Cardiac septum (tissue), 1 donor: ENCODE measurements around the gene THG1L. TPM values are rescaled to one million over a fixed set of nuclear protein-coding genes. Genes with fewer than 3 reads are reported as not detected.
A peak's percentile ranks its signal among the peaks of the same experiment; 100 is the strongest.
"Not testable (repeated sequence)": the region's sequence is repeated elsewhere in the genome, so short reads cannot be mapped to it uniquely, and the experiment has no call there.

Experiments used
- DNase-seq: peaks from one replicate; pipeline ENCODE4 v3.0.0-alpha.2; 2020; ENCODE audit warnings: low spot score
- intact Hi-C: fragments of 100-400 bp; cut with DNase I; formaldehyde crosslinking; loops from one replicate; pipeline ENCODE4 v1.14.0; 2022
- total RNA-seq: library from RNA; stranded (reverse); fragmentation: NEBNext Ultra II Directional; extraction: Animal tissue kit (Norgen Biotek cat#: 25700); gene quantifications from one replicate; pipeline ENCODE4 v1.2.1, GENCODE V29; 2021
- donor health status: DM: no; HTN: no; CAD: no.

The THG1L gene
- total RNA-seq, 1 donor from 2014 or later, result 6.2 TPM

DNA sequence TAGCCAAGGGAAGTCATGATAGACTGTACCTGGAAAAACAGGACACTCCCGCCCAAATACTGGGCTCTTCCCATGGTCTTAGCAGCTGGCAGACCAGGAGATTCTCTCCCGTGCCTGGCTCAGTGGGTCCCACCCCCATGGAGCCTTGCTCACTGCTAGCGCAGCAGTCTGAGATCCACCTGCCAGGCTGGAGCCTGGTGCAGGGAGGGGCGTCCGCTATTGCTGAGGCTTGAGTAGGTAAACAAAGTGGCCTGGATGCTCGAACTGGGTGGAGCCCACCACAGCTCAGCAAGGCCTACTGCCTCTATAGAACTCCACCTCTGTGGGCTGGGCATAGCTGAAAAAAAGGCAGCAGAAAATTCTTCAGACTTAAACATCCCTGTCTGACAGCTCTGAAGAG is 10.1 kb upstream of the THG1L start:
- intact Hi-C loops, result no loop called here
- no peak for DNase-seq

DNA sequence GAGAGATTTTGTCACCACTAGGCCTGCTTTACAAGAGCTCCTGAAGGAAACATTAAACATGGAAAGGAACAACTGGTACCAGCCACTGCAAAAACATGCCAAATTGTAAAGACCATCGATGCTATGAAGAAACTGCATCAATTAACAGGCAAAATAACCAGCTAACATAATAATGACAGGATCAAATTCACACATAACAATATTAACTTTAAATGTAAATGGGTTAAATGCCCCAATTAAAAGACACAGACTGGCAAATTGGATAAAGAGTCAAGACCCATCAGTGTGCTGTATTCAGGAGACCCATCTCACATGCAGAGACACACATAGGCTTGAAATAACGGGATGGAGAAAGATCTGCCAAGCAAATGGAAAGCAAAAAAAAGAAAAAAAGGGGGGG is 8.3 kb upstream of the THG1L start:
- intact Hi-C loops, DNase-seq: not testable (repeated sequence)

DNA sequence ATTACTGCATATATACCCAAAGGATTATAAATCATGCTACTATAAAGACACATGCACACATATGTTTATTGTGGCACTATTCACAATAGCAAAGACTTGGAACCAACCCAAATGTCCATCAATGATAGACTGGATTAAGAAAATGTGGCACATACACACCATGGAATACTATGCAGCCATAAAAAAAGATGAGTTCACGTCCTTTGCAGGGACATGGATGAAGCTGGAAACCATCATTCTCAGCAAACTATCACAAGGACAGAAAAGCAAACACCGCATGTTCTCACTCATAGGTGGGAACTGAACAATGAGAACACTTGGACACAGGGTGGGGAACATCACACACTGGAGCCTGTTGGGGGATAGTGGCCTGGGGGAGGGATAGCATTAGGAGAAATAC is 4.6 kb upstream of the THG1L start:
- intact Hi-C loops, result not testable (repeated sequence)

DNA sequence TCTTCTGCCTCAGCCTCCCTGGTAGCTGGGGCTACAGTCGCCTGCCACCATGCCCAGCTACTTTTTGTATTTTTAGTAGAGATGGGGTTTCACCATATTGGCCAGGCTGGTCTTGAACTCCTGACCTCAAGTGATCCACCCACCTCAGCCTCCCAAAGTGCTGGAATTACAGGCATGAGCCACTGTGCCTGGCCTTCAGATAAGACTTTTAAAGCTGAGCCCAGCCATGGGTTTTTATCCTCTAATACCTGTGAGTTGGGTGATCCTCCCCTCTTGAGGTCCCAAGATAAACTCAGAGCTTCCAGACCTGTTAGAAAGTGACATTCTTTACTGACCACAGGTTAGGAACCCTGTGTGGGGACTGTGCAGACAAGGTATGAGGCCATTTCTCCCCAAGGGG is 3.4 kb upstream of the THG1L start:
- intact Hi-C loops, DNase-seq: not testable (repeated sequence)

More for the DNA sequence above, 4.6 kb upstream of the THG1L start:
- DNase-seq, result not testable (repeated sequence)

DNA sequence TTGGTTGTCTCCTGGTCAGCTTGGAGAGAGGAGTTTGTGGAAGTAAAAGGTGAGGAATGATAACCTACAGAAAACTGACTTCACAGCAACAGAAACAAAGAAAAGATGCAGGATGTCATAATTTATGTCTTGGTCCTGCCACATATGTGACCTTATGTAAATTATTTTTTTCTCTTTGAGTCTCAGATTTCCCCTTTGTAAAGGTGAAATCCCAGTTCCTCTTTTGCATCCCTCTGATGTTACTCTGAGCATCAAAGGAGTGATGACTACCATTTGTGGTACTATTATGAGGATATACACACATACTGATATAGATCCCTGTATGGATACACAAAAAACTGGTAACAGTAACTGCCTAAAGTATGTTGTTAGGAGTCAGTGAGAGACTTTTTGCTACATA is 1.4 kb upstream of the THG1L start:
- no peak for DNase-seq
- intact Hi-C loops, result loop anchor here (10.0 kb wide), 1 partner anchor 585 kb away; the partner anchor contains the start of gene MED7

DNA sequence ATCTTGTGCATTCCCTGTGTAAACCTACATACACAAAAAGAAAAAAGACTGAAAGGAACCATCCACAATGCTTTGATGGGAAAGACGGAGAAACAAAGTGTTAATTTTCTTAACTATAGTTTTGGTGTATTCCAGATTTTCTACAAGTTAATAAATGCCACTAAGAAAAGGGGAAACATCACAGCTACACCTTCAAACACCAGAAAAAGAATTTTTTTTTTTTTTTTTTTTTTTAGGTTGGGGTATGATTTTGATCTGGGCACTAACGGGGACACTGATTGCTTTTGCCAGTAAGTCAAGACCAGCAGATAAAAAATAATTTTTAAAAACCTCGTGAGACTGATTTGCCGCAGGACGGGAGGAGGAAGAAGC is 334 bp upstream of the THG1L start:
- intact Hi-C loops, result loop anchor here (10.0 kb wide), 1 partner anchor 586 kb away; the partner anchor contains the start of gene MED7
- DNase-seq, result no peak

DNA sequence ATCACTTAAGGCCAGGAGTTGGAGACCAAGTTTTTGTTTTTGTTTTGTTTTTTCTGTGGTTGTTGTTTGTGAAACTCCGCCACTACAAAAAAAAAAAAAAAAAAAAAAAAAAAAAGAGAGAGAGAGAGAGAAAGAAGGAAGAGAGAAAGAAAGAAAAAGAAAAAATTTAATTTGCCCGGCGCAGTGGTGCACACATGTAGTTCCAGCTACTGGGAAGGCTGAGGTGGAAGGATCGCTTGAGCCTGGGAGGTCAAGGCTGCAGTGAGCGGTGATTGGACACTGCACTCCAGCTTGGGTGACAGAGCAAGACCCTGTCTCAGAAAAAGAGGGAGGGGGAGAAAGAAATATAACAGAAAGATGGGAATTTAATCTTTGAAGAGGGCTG is 902 bp downstream of the THG1L start:
- no peak for DNase-seq
- intact Hi-C loops, result loop anchor here (10.0 kb wide), 1 partner anchor 587 kb away; the partner anchor contains the start of gene MED7

DNA sequence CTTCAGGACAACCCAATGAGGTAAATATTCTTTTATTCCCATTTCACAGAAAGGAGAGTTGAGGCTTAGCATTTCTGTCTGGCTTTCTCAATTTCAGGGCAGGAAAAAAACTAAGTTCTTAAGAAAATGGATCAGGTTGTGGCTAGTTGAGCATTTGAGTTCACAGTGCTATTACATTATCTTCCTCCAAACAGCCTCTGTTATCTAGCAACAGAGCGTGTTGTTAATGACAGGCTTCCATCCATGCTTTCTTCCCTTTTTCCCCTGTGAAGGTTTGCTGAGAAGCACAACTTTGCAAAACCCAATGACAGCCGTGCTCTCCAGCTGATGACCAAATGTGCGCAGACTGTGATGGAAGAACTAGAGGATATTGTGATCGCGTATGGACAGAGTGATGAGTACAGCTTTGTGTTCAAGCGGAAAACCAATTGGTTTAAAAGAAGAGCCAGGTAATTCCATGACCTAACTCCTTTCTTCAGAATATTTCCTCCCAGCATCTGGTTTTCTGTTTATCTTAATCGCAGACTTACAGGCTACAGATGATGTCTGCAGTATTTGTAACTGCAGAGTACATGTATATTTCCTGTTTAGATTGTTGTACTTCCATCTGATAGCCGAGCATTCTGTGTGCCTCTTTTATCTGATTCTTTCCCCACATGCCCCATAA is 1.5 kb downstream of the THG1L start:
- intact Hi-C loops, result loop anchor here (10.0 kb wide), 1 partner anchor 588 kb away; the partner anchor contains the start of gene MED7
- DNase-seq, result no peak

DNA sequence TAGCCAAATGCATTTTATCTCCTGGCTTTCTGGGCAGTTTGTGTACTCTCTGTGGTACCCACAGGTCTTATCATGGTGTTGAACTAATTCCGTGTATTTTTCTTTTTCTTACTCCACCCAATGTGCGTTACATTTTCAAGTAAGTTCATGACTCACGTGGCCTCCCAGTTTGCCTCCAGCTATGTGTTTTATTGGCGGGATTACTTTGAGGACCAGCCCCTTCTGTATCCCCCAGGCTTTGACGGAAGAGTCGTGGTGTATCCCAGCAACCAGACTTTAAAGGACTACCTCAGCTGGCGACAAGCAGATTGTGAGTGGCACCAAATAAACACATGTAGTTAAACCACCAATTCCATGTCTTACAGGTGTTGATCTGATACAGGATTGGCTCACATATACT is 3.2 kb downstream of the THG1L start:
- DNase-seq, result no peak
- intact Hi-C loops, result loop anchor here (10.0 kb wide), 1 partner anchor 590 kb away; the partner anchor contains the start of gene MED7

DNA sequence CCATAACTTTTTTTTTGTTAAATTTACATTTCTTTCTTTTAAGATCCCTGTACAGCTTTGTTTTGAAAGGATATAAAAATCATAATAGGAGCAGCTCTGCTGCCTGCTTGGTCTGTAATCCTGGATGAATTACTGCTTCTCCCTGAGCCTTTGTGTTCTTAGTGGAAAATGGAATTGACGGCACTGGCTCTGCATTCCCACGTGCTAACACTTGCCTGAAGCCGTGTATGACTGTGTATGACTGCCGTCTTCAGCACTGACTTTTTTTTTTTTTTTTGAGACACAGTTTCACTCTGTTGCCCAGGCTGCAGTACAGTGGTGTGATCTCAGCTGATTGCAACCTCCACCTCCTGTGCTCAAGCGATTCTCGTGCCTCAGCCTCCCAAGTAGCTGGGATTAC is 4.8 kb downstream of the THG1L start:
- intact Hi-C loops, result loop anchor here (10.0 kb wide), 1 partner anchor 591 kb away; the partner anchor contains the start of gene MED7
- no peak for DNase-seq

DNA sequence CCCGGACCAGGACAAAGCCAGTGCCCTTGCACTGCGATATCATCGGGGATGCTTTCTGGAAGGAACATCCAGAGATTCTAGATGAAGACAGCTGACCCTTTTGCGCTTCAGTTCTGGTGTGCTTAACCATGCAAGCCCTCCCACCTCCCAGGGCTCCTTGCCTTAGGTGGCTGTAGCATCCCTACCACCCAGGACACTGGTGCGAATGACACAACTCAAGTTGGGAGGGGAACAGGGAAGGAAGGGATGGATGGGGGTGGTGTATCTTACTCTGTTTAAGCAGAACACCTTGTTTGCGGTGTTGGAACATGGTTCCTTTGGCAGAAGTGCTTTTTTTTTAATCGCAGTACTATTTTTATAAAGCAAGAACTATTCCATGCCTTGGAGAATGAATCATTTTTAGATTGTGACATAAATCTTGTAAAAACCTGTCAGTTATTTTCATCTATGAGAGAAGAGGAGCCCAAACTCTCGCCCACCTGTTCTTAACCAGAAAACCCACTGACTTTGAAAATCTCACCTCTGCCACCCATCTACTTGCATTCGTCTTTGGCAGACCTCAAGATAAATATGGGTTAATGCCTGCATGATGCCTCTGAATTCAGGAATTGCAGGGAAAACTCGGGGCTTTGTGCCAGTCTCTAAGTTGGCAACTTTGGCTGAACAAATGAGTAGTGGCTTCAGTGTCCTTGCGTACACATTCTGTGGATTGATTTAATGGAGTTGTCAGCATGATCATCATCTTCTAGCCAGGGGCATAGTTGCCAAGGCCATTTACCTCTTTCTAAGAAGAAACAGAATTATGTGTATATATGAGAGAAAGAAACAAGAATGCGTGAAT is 8.4 kb downstream of the THG1L start:
- intact Hi-C loops, result loop anchor here (5.0 to 10.0 kb wide), 2 partner anchors 412 to 595 kb away; partner anchors contain the start of gene MED7
- no peak for DNase-seq

DNA sequence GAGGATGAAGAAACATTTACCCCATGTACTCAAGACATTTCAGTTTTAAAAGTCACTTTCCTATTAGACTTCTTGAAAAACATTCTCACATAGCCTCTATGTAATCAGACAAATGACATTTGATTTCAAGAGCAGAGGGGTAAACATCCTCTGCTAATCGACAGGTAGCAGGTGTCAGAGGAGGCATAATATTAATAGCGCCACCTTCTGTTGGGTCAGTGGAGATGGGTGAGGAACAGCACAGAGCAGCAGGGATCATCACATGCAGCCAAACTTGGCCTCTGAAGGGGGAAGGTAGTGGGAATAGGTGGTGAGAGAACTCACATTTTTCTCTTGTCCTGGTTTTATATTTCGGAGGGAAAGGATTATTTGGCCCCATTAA is 9.0 kb downstream of the THG1L start:
- intact Hi-C loops, result loop anchor here (5.0 kb wide), 1 partner anchor 413 kb away; no protein-coding TSS in a partner anchor
- DNase-seq, result no peak

DNA sequence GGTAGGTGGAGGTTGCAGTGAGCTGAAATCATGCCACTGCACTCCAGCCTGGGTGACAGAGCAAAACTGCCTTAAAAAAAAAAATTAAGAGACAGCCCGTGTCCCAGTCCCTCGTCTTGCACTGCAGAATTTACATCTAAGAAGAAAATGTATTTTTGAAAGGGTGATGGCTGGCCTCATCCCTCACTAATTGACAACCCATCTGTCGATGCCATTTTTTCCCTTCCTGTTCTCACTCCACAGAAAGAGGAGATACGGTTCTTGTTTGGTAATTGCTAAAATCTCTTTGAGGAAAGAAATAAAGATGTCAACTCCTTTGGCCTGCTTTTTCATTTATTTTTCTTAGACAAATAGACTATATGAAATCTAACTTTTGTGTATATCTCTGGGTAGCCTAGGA is 9.9 kb downstream of the THG1L start:
- DNase-seq, result no peak
- intact Hi-C loops, result loop anchor here (5.0 kb wide), 1 partner anchor 414 kb away; no protein-coding TSS in a partner anchor

DNA sequence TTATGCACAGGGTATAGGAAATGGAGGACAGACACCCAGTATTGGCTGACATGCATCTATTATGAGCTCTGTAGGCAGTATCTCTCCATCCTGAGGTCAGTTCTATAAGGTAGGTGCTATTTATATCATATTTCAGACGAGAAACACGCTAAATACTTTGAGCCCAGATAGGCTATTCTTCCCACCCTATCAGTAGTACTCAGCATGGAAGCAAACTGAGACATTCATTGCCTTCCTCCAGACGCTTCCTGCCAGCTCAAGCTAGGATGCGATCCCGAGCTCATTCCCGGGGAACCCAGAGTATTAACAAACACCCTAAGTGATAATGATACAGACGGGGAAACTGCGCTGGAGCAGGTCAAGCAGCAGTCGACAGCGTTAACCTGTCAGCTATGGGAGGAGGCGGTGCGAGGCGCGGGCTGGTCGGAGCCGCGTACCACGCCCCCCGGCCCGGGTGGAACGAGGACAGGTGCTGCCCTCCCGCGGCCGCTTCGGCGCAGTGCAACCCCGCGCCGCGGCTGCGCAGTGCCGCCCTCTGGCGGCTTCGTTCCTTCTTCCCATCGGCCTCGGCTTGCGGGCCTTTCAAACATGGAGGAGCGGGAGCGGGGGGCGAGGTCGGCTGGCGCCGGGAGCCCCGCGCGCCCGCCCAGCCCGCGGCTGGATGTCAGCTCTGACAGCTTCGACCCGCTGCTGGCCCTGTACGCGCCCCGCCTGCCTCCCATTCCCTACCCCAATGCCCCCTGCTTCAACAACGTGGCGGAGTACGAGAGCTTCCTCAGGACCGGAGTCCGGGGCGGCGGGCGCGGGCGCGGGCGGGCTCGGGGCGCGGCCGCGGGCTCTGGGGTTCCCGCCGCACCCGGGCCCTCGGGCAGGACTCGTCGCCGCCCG is 12.2 kb downstream of the THG1L start, which contains the start of gene LSM11:
TSS of gene LSM11 (plus strand) at position 550 of the 888 bp plus-strand sequence. CDS start at position 589, 39 bp downstream.
- intact Hi-C loops, result loop anchor here (5.0 kb wide), 1 partner anchor 416 kb away; no protein-coding TSS in a partner anchor
- peak; percentile 95 for DNase-seq

DNA sequence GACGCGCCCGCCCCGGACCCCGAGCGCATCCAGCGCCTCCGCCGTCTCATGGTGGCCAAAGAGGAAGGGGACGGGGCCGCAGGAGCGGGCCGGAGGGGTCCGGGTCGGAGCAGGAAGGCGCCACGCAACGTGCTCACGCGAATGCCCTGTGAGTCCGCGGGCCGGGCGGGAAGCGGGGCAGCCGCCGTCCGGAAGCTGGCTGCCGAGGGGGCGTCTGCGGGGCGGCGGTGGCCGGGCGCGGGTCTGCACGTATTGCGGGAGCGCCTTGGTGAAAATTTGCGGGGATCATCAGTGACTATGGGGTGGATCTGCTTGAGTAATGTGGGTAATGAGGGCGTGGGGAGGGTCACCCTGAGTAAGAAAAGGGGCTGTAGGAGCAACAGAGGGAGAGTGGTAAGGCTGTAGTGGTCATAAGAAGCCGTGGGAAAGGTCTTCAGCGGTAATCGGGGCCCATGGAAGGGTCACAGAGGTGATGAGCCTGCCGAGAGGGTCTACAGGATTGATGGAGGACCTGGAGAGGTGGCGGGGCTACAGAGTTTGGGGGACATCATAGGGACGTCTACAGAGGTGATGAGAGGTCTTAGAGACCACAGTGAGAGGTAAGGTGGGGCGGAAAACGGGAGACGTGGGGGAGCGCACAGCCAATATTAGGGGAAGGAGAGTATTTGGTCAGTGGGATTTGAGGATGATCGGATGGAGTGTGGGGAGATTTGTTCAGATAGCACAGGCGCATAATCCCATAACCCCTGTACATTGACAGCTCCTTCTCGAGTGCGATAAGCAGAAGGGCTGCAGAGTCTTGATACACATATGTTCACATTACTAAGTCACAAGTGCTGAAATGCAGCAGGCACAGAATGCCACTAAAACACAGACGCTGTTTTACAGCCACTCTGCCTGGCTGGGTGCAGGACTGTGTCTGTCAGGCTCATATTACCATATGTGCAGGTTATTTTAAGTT is 13.1 kb downstream of the THG1L start:
- DNase-seq, result no peak
- intact Hi-C loops, result loop anchor here (5.0 kb wide), 1 partner anchor 417 kb away; no protein-coding TSS in a partner anchor

DNA sequence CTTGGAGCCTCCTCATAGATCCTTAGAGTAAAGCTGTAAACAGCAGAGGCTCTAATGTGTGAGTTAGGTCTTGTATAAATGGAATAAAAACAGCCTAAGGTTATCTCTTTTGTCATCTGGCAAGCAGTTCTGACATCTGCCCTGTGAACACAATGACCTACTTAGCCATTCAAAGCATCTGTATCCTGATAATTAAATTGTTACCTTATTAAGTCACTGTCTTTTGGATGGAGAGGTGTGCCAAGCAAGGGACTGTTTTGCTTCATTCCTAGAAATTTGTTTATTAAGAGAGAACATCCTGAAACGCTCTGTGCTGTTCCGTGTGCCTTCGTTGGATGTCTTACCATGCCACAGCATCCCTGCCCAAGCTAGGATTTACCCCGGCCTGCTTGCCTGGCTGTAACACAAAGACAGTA is 13.8 kb downstream of the THG1L start:
- no peak for DNase-seq
- intact Hi-C loops, result no loop called here

DNA sequence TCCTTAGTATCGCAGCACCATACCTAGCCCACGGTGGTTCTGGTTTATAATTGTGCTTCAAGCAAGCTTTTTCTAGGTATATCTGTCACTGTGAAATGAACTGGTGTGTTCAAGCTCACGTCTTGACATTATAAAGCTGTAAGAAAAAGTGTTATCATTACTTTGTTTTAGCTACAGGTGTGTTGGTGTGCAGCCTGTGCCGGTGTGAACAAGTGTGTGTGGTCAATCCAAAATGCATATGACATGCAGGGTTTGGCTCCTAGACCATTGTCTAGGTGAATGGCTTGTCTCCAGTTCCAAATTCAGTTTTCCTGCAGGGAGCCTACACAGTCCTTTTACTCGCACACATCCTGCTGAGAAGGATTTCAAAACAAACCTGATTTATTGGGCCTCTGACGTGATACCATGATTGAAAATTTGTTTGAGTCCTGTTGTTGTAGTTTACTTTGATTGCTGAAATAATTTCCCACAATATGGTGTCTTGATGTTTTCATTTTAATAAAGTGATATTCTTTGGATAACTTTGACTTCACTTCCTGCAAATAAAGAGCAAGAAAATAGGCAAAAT is 16.0 kb downstream of the THG1L start:
- no peak for DNase-seq
- intact Hi-C loops, result no loop called here
